ENCODE results near the gene PSMG4. TPM values are rescaled to one million over a fixed set of nuclear protein-coding genes. Genes with fewer than 3 reads are reported as not detected.

Gene PSMG4
- total and polyA plus RNA-seq, 2 of the 8 experiments (the other 6 are each of a cell fraction or from before 2014, with no cell fraction given) = 40.6 to 113 TPM

DNA sequence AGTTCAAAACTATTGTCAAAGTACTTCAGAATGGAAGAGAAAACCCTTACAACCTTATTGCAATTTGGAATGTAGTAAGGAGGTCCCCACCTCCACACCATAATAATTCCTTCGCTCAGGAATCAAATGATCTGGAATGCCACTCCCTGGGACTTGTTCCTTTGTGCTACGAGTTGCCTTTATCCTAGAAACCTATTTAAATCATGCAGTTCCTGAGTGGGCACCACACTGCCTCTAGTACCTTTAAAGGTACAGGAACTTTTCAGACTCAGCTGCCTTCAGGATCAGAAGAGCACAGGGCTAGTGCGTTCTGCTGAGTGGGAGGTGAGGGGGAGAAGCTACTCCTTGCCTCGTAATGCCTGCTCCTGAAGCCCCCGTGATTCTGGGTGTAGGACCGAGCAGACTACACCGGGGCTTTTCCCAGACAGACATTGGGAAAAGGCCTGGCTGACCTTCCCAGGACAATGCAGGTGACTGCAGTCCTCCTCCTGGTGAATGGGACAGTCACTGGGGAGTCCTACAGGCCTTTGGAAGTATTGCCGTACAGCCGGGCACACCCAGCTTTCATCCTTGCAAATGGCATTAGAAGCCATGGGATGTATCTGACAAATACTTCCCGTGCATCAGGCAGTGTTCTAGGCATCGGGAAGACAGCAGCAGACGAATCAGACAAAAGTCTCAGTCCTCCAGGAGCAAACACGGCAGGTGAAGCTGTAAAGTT lies 19.5 kb upstream of the PSMG4 start (continued):
- TF ChIP-seq, protein P1, sequence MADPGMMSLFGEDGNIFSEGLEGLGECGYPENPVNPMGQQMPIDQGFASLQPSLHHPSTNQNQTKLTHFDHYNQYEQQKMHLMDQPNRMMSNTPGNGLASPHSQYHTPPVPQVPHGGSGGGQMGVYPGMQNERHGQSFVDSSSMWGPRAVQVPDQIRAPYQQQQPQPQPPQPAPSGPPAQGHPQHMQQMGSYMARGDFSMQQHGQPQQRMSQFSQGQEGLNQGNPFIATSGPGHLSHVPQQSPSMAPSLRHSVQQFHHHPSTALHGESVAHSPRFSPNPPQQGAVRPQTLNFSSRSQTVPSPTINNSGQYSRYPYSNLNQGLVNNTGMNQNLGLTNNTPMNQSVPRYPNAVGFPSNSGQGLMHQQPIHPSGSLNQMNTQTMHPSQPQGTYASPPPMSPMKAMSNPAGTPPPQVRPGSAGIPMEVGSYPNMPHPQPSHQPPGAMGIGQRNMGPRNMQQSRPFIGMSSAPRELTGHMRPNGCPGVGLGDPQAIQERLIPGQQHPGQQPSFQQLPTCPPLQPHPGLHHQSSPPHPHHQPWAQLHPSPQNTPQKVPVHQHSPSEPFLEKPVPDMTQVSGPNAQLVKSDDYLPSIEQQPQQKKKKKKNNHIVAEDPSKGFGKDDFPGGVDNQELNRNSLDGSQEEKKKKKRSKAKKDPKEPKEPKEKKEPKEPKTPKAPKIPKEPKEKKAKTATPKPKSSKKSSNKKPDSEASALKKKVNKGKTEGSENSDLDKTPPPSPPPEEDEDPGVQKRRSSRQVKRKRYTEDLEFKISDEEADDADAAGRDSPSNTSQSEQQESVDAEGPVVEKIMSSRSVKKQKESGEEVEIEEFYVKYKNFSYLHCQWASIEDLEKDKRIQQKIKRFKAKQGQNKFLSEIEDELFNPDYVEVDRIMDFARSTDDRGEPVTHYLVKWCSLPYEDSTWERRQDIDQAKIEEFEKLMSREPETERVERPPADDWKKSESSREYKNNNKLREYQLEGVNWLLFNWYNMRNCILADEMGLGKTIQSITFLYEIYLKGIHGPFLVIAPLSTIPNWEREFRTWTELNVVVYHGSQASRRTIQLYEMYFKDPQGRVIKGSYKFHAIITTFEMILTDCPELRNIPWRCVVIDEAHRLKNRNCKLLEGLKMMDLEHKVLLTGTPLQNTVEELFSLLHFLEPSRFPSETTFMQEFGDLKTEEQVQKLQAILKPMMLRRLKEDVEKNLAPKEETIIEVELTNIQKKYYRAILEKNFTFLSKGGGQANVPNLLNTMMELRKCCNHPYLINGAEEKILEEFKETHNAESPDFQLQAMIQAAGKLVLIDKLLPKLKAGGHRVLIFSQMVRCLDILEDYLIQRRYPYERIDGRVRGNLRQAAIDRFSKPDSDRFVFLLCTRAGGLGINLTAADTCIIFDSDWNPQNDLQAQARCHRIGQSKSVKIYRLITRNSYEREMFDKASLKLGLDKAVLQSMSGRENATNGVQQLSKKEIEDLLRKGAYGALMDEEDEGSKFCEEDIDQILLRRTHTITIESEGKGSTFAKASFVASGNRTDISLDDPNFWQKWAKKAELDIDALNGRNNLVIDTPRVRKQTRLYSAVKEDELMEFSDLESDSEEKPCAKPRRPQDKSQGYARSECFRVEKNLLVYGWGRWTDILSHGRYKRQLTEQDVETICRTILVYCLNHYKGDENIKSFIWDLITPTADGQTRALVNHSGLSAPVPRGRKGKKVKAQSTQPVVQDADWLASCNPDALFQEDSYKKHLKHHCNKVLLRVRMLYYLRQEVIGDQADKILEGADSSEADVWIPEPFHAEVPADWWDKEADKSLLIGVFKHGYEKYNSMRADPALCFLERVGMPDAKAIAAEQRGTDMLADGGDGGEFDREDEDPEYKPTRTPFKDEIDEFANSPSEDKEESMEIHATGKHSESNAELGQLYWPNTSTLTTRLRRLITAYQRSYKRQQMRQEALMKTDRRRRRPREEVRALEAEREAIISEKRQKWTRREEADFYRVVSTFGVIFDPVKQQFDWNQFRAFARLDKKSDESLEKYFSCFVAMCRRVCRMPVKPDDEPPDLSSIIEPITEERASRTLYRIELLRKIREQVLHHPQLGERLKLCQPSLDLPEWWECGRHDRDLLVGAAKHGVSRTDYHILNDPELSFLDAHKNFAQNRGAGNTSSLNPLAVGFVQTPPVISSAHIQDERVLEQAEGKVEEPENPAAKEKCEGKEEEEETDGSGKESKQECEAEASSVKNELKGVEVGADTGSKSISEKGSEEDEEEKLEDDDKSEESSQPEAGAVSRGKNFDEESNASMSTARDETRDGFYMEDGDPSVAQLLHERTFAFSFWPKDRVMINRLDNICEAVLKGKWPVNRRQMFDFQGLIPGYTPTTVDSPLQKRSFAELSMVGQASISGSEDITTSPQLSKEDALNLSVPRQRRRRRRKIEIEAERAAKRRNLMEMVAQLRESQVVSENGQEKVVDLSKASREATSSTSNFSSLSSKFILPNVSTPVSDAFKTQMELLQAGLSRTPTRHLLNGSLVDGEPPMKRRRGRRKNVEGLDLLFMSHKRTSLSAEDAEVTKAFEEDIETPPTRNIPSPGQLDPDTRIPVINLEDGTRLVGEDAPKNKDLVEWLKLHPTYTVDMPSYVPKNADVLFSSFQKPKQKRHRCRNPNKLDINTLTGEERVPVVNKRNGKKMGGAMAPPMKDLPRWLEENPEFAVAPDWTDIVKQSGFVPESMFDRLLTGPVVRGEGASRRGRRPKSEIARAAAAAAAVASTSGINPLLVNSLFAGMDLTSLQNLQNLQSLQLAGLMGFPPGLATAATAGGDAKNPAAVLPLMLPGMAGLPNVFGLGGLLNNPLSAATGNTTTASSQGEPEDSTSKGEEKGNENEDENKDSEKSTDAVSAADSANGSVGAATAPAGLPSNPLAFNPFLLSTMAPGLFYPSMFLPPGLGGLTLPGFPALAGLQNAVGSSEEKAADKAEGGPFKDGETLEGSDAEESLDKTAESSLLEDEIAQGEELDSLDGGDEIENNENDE (IDR thresholded peaks at IDR 0.05; ENCODE audit: insufficient replicate concordance, low read length) = no peak
- TF ChIP-seq, protein P2, sequence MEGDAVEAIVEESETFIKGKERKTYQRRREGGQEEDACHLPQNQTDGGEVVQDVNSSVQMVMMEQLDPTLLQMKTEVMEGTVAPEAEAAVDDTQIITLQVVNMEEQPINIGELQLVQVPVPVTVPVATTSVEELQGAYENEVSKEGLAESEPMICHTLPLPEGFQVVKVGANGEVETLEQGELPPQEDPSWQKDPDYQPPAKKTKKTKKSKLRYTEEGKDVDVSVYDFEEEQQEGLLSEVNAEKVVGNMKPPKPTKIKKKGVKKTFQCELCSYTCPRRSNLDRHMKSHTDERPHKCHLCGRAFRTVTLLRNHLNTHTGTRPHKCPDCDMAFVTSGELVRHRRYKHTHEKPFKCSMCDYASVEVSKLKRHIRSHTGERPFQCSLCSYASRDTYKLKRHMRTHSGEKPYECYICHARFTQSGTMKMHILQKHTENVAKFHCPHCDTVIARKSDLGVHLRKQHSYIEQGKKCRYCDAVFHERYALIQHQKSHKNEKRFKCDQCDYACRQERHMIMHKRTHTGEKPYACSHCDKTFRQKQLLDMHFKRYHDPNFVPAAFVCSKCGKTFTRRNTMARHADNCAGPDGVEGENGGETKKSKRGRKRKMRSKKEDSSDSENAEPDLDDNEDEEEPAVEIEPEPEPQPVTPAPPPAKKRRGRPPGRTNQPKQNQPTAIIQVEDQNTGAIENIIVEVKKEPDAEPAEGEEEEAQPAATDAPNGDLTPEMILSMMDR (IDR thresholded peaks at IDR 0.05; ENCODE audit: control extremely low read depth in 1 of 3, insufficient read depth in 1 of 3, low read depth in 1 of 3, low read length in 3 of 3) = peak; percentile 43 to 68 (median 57)
- TF ChIP-seq BRCA1 (IDR thresholded peaks at IDR 0.05; ENCODE audit: low read depth, low read length) (no peak), HDAC2 (IDR thresholded peaks at IDR 0.05; ENCODE audit: borderline replicate concordance in 1 of 2, low read depth in 2 of 2, low read length in 2 of 2) (no peak)

All from H1 (cell line).